GM12878 (cell line): ENCODE results near the gene ARHGAP22.

Source experiments
- BRCA1 ChIP-seq: IDR thresholded peaks from 2 replicates; pipeline ENCODE4 v1.6.1; 2011; ENCODE audit warnings: low read depth, low read length, improper control_type of control experiment
- CBFB ChIP-seq: IDR thresholded peaks from 2 replicates; pipeline ENCODE4 v1.6.1; 2016; ENCODE audit warnings: antibody characterized with exemption, low read depth
- CTCF ChIP-seq, 3 experiments: IDR thresholded peaks in 2 of 3; conservative IDR thresholded peaks in 1 of 3; 2 replicates each; pipeline ENCODE4 v1.5.1; 2011; ENCODE audit warnings: low read depth in 3 of 3, low read length in 3 of 3, mild to moderate bottlenecking in 3 of 3, control low read depth in 2 of 3, moderate library complexity in 2 of 3, inconsistent platforms in 1 of 3, mixed read lengths in 1 of 3; ENCODE audit not compliant: control insufficient read depth in 2 of 3, insufficient read depth in 1 of 3; ENCODE audit errors: extremely low read depth in 1 of 3
- HDAC6 ChIP-seq: fragments of 200-600 bp; sonication (generic); IDR thresholded peaks from one replicate; pipeline ENCODE4 v1.8.0; 2017; ENCODE audit warnings: antibody characterized with exemption; ENCODE audit not compliant: unreplicated experiment
- JUND ChIP-seq: IDR thresholded peaks from 2 replicates; pipeline ENCODE4 v1.6.1; 2012; ENCODE audit warnings: low read depth, mild to moderate bottlenecking, low read length, improper control_type of control experiment, moderate library complexity
- NR2C2 ChIP-seq: IDR thresholded peaks from 2 replicates; pipeline ENCODE4 v1.6.1; 2011; ENCODE audit warnings: borderline replicate concordance, low read depth; ENCODE audit not compliant: control insufficient read depth, insufficient read length
- POLR2A ChIP-seq: IDR thresholded peaks from 2 replicates; pipeline ENCODE4 v1.6.1; 2011; ENCODE audit warnings: low read depth, mild to moderate bottlenecking, low read length
- POLR2AphosphoS5 ChIP-seq: IDR thresholded peaks from 2 replicates; pipeline ENCODE4 v1.6.1; 2011; ENCODE audit warnings: mild to moderate bottlenecking, low read length, inconsistent platforms
- RBBP5 ChIP-seq: fragments of 200-600 bp; sonication (generic); conservative IDR thresholded peaks from 2 replicates; pipeline ENCODE4 v1.6.1; 2016
- RFX5 ChIP-seq: IDR thresholded peaks from 2 replicates; pipeline ENCODE4 v1.6.1; 2011; ENCODE audit warnings: low read depth, low read length, improper control_type of control experiment
- SREBF1 ChIP-seq: IDR thresholded peaks from 2 replicates; pipeline ENCODE4 v1.6.1; 2012; ENCODE audit warnings: mild to moderate bottlenecking, low read length
- USF2 ChIP-seq: IDR thresholded peaks from 2 replicates; pipeline ENCODE4 v1.6.1; 2011; ENCODE audit warnings: low read depth, low read length, improper control_type of control experiment, borderline replicate concordance
- ZZZ3 ChIP-seq: IDR thresholded peaks from 2 replicates; pipeline ENCODE4 v1.6.1; 2011; ENCODE audit warnings: low read depth; ENCODE audit not compliant: control insufficient read depth, insufficient read length
- TF ChIP-seq, protein P1 (sequence below): IDR thresholded peaks from 2 replicates; pipeline ENCODE4 v1.6.1; 2012; ENCODE audit warnings: low read depth, low read length, improper control_type of control experiment

DNA sequence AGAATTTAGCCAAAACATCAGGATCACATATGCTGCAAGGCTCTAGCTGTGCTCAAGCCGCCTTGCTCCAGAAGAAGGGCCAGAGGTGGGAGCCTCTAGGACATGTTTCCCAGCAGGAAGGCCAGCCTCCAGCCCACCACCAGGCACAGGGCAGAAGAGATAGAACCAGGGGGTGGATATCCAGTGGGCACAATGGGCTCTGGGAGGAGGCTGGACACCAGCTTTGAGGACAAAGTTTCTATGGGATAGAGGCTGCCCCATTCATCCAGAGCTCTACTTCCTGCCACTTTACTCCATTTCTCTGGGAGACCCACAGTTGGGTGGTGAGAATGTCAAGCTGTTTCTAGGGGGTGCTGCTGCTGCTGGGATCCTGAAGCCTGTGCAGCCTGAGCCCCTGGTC is 77.1 kb downstream of the ARHGAP22 start:
- TF ChIP-seq USF2 (no peak), CBFB (no peak), JUND (no peak), RFX5 (no peak), POLR2AphosphoS5 (no peak), BRCA1 (no peak), CTCF (IDR thresholded peaks at IDR 0.05 in 2 of 3, conservative IDR thresholded peaks at IDR 0.05 in 1 of 3; ENCODE audit: control insufficient read depth in 2 of 3, extremely low read depth in 1 of 3, insufficient read depth in 1 of 3, low read depth in 3 of 3, low read length in 3 of 3) (no peak), SREBF1 (no peak), NR2C2 (no peak), ZZZ3 (no peak), RBBP5 (no peak), HDAC6 (no peak), POLR2A (no peak)
- TF ChIP-seq, protein P1, sequence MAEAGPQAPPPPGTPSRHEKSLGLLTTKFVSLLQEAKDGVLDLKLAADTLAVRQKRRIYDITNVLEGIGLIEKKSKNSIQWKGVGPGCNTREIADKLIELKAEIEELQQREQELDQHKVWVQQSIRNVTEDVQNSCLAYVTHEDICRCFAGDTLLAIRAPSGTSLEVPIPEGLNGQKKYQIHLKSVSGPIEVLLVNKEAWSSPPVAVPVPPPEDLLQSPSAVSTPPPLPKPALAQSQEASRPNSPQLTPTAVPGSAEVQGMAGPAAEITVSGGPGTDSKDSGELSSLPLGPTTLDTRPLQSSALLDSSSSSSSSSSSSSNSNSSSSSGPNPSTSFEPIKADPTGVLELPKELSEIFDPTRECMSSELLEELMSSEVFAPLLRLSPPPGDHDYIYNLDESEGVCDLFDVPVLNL, result no peak
